ENCODE results near the gene CGNL1.

DNA sequence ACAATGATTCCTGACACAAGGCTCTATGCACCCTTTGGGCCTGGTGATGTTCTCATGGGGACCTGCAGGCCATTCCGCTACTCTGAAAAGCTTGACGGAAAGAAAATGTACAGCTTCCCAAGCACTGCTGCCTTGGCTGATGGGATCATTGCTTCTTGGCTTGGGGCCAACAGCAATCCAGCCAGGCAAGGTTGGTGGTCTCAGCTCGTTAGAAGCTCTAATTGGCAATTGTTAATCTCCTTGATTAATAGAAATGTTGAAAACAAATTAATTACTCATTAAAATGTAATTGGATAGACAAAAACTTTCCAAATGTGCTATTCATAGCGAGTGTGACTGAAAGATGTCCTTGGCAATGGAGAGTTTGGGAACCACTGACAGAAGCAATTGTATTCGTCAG, 199.1 kb downstream of the CGNL1 start:
- TF ChIP-seq, protein P1, sequence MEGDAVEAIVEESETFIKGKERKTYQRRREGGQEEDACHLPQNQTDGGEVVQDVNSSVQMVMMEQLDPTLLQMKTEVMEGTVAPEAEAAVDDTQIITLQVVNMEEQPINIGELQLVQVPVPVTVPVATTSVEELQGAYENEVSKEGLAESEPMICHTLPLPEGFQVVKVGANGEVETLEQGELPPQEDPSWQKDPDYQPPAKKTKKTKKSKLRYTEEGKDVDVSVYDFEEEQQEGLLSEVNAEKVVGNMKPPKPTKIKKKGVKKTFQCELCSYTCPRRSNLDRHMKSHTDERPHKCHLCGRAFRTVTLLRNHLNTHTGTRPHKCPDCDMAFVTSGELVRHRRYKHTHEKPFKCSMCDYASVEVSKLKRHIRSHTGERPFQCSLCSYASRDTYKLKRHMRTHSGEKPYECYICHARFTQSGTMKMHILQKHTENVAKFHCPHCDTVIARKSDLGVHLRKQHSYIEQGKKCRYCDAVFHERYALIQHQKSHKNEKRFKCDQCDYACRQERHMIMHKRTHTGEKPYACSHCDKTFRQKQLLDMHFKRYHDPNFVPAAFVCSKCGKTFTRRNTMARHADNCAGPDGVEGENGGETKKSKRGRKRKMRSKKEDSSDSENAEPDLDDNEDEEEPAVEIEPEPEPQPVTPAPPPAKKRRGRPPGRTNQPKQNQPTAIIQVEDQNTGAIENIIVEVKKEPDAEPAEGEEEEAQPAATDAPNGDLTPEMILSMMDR (IDR thresholded peaks at IDR 0.05; ENCODE audit: poor library complexity): no peak
- no peak for TF ChIP-seq EZH2phosphoT487 (IDR thresholded peaks at IDR 0.05; ENCODE audit: low read depth, severe bottlenecking, unreplicated experiment)

Measured in hepatocyte (in vitro differentiated cells).